Body of pancreas (tissue), 4 donors: Measurements from ENCODE around the gene ASTN1. TPM values are rescaled to one million over a fixed set of nuclear protein-coding genes. Genes with fewer than 3 reads are reported as not detected.

Experiments
- ATAC-seq: fragments of 150-250 bp; one replicate; pipeline ENCODE4 v1.9.1; 2016
- DNase-seq, 4 donors: peaks; one replicate each; pipeline ENCODE4 v3.0.0-alpha.2; 2019
- H3K27ac ChIP-seq, 4 donors: fragments of 200-600 bp; sonication (generic); 1 replicate in 3 of 4; 2 replicates in 1 of 4; pipeline versions ENCODE4 v1.5.1 to v1.6.1; 2016 to 2019; ENCODE audit warnings: mild to moderate bottlenecking in 1 of 4, mixed read lengths in 1 of 4, moderate library complexity in 1 of 4
- H3K27me3 ChIP-seq, 2 donors: fragments of 200-600 bp; sonication (generic); one replicate each; pipeline ENCODE4 v1.6.0; 2016; ENCODE audit warnings: mild to moderate bottlenecking in 1 of 2
- H3K36me3 ChIP-seq, 2 donors: fragments of 200-600 bp; sonication (generic); replicated peaks in 1 of 2; 2 replicates each; pipeline ENCODE4 v1.5.1; 2016; ENCODE audit warnings: low read depth in 2 of 2; ENCODE audit not compliant: insufficient read depth in 1 of 2
- H3K4me1 ChIP-seq: fragments of 200-600 bp; sonication (generic); one replicate; pipeline ENCODE4 v1.6.0; 2016
- H3K4me3 ChIP-seq, 2 donors: fragments of 200-600 bp; sonication (generic); 1 replicate in 1 of 2; 2 replicates in 1 of 2; pipeline ENCODE4 v1.5.1; 2016 to 2019
- H3K9me3 ChIP-seq, 3 donors: fragments of 200-600 bp; sonication (generic); 1 replicate in 2 of 3; 2 replicates in 1 of 3; pipeline ENCODE4 v1.5.1; 2016
- CTCF ChIP-seq, 7 experiments: fragments of 450-650 bp in 4 of 7; fragments of 200-600 bp in 3 of 7; sonication (generic) in 3 of 7; IDR thresholded peaks; one replicate each; pipeline ENCODE4 v1.5.1; 2016 to 2019; ENCODE audit warnings: antibody characterized with exemption in 7 of 7
- POLR2A ChIP-seq, 3 donors: fragments of 450-650 bp; IDR thresholded peaks; one replicate each; pipeline ENCODE4 v1.6.1; 2016; ENCODE audit warnings: antibody characterized with exemption in 3 of 3, mild to moderate bottlenecking in 2 of 3
- WGBS, 2 donors: methylation state at CpG; one replicate each; pipeline ENCODE4 v1.1.5; 2017; 5-methylcytosine and 5-hydroxymethylcytosine counted together
- intact Hi-C: fragments of 100-400 bp; cut with DNase I; formaldehyde crosslinking; loops from one replicate; pipeline ENCODE4 v1.15.1; 2023
- total RNA-seq, 2 donors: library from RNA; depleted of rRNA; stranded (reverse); fragments of >200 nt; gene quantifications; one replicate each; pipeline ENCODE4 v1.1.0, GENCODE V29; 2016

Gene ASTN1
- total RNA-seq, 2 donors from 2014 or later: 0.66 to 0.78 TPM

- intact Hi-C loops: no loop called here
- ATAC-seq (no peak), DNase-seq (no peak)
- no peaks in the 10 kb centered on the region for H3K27me3 ChIP-seq
- no peaks in the 10 kb centered on the region for H3K9me3 ChIP-seq
- TF ChIP-seq CTCF (IDR thresholded peaks at IDR 0.05) (no peak), POLR2A (IDR thresholded peaks at IDR 0.05) (no peak)
- H3K36me3 ChIP-seq: no peaks in the 10 kb centered on the region
- H3K4me1 ChIP-seq: no peaks in the 10 kb centered on the region
- no peak overlapping the region for H3K4me3 ChIP-seq
- 64 to 70% methylated on average over 3 of the region's 3 CpGs for WGBS, 2 donors
- H3K27ac ChIP-seq: no peak overlapping the region
These were observed 119.4 kb downstream of the ASTN1 start for GRCh38 chr1:177045151-177045550.

DNA sequence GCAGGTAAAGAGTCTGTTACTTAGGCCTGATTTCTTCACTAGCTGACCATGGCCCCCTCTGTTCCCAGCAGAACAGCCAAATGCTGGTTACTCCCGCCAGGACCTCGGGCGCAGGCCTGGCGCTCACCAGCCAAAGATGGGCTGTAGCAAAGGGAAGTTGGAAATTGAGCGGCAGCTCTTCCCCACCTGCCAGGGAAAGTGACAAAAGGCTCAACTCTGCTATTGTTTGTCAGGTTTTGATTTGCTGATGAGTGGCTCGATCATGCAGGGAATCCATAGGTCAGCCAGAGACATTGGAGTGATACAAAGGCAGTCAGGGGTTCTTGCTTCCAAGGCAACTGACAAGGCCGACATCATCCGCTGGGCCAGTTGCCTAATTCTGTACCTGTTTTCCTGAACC is 120.1 kb downstream of the ASTN1 start:
- H3K9me3 ChIP-seq: no peaks in the 10 kb centered on the region
- no peak overlapping the region for H3K27ac ChIP-seq
- H3K4me1 ChIP-seq: no peaks in the 10 kb centered on the region
- H3K27me3 ChIP-seq: no peaks in the 10 kb centered on the region
- WGBS, 2 donors: 70 to 87% methylated on average over 7 to 8 of the region's 8 CpGs
- intact Hi-C loops: no loop called here
- H3K36me3 ChIP-seq: no peaks in the 10 kb centered on the region
- TF ChIP-seq POLR2A (IDR thresholded peaks at IDR 0.05) (no peak), CTCF (IDR thresholded peaks at IDR 0.05) (no peak)
- DNase-seq (no peak), ATAC-seq (no peak)
- no peak overlapping the region for H3K4me3 ChIP-seq

GRCh38 chr1:177043597-177043996 is 120.9 kb downstream of the ASTN1 start:
- DNase-seq: no peak
- TF ChIP-seq CTCF (IDR thresholded peaks at IDR 0.05) (no peak), POLR2A (IDR thresholded peaks at IDR 0.05) (no peak)
- no peak for ATAC-seq
- no peak overlapping the region for H3K27ac ChIP-seq
- no peaks in the 10 kb centered on the region for H3K4me1 ChIP-seq
- intact Hi-C loops: no loop called here
- H3K27me3 ChIP-seq: no peaks in the 10 kb centered on the region
- 75 to 77% methylated on average over 5 of the region's 5 CpGs for WGBS, 2 donors
- no peaks in the 10 kb centered on the region for H3K36me3 ChIP-seq
- H3K4me3 ChIP-seq: no peak overlapping the region
- H3K9me3 ChIP-seq: no peaks in the 10 kb centered on the region

- intact Hi-C loops: no loop called here
These were observed 128.9 kb downstream of the ASTN1 start for GRCh38 chr1:177035586-177035985.

More at GRCh38 chr1:177035586-177035985, 128.9 kb downstream of the ASTN1 start:
- Histone ChIP-seq H3K27me3 (no peaks in the 10 kb centered on the region), H3K36me3 (no peaks in the 10 kb centered on the region), H3K4me3 (no peak overlapping the region), H3K9me3 (no peaks in the 10 kb centered on the region), H3K27ac (no peak overlapping the region), H3K4me1 (no peaks in the 10 kb centered on the region)
- DNase-seq: no peak
- ATAC-seq: no peak
- TF ChIP-seq POLR2A (IDR thresholded peaks at IDR 0.05) (no peak), CTCF (IDR thresholded peaks at IDR 0.05) (no peak)
